GM06990 (cell line): Measurements from ENCODE around the gene FAM219A.
A peak's percentile ranks its signal among the peaks of the same experiment; 100 is the strongest.

Experiments
- DNase-seq: peaks from one replicate; pipeline ENCODE4 v3.0.0-alpha.2; 2011; ENCODE audit not compliant: insufficient read length; ENCODE audit errors: extremely low read depth
- H3K27me3 ChIP-seq: replicated peaks from 2 replicates; pipeline ENCODE4 v1.6.0; 2011; ENCODE audit warnings: low read length; ENCODE audit not compliant: control insufficient read depth, insufficient read depth
- H3K36me3 ChIP-seq: 2 replicates; pipeline ENCODE4 v1.5.1; 2011; ENCODE audit warnings: low read length; ENCODE audit not compliant: control insufficient read depth, insufficient read depth
- H3K4me3 ChIP-seq: replicated peaks from 2 replicates; pipeline ENCODE4 v1.5.1; 2011; ENCODE audit warnings: low read depth, mild to moderate bottlenecking, control low read depth, low read length
- TF ChIP-seq, protein P1 (sequence below): IDR thresholded peaks from 2 replicates; pipeline ENCODE4 v1.5.1; 2011; ENCODE audit warnings: low read length, control low read depth, mild to moderate bottlenecking, inconsistent platforms; ENCODE audit not compliant: insufficient read depth, poor library complexity, severe bottlenecking

FAM219A gene

DNA sequence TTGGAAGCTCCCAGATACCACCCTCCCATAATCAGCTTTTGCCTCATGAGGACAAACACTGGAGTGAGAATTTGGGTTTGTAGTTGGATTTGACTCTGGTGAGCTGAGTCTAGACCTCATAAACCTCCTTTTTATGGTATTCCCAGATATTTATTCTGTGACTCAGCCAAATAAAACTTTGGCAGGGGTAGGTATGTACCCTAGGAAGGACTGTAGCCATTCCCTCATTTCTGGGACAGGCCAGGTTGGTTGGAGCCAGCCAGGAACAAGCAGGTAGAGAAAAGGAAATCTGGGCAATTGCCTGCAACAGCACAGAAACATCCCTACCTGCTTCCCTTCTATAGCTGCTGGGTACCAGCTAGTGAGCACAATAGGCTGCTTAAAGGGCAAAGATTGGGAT is 45.0 kb upstream of the FAM219A start:
- no peak for DNase-seq
- TF ChIP-seq, protein P1, sequence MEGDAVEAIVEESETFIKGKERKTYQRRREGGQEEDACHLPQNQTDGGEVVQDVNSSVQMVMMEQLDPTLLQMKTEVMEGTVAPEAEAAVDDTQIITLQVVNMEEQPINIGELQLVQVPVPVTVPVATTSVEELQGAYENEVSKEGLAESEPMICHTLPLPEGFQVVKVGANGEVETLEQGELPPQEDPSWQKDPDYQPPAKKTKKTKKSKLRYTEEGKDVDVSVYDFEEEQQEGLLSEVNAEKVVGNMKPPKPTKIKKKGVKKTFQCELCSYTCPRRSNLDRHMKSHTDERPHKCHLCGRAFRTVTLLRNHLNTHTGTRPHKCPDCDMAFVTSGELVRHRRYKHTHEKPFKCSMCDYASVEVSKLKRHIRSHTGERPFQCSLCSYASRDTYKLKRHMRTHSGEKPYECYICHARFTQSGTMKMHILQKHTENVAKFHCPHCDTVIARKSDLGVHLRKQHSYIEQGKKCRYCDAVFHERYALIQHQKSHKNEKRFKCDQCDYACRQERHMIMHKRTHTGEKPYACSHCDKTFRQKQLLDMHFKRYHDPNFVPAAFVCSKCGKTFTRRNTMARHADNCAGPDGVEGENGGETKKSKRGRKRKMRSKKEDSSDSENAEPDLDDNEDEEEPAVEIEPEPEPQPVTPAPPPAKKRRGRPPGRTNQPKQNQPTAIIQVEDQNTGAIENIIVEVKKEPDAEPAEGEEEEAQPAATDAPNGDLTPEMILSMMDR: no peak
- Histone ChIP-seq H3K36me3 (no peaks in the 10 kb centered on the region), H3K4me3 (no peak overlapping the region), H3K27me3 (peaks cover 5% of the 10 kb centered on the region; the same call in 1 of the 2 replicates)

DNA sequence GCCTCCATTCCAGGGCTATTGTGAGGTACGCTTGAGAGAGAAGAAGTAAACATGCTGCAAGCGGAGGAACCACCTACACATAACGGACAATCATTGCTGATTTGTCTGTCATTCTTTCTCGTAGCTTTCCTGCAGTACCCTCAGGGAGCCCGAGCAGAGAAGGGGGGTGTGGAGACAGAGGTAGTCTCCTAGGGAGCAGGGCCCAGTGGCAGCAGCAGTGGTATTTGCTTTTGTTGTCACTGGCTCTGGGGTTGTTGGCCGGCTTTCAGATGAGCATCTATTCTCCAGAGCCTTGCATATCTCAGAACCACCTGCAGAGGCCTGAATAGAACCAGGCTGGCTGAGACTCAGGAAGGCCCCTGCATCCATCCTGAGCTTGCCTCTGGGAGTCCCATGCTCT is 44.5 kb upstream of the FAM219A start:
- no peak for DNase-seq
- no peak overlapping the region for H3K4me3 ChIP-seq
- H3K27me3 ChIP-seq: 0 out of 2 replicates have a peak, but pooled peaks cover 5% of the 10 kb centered on the region
- no peaks in the 10 kb centered on the region for H3K36me3 ChIP-seq
- TF ChIP-seq, protein P1: no peak

DNA sequence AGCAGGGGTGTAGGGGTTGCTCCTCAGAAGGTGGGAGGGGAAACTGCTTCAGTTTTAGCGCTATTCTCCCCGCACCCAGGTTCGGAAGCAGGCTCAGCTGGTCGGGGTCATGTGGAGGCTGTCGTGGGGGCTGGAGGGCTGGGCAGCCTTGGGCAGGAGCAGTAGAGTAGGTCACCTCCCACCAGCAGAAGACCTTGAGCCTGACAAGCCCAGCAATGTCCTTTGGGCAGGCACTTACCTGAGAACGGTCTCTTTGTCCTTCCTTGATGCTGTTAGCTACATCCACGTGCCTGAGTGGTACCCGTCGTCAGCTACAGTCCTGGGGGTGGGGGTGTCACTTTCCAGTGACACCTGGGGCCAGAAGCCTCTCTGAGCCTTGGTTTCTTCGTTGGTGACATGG is 44.1 kb upstream of the FAM219A start:
- no peak for DNase-seq
- Histone ChIP-seq H3K36me3 (no peaks in the 10 kb centered on the region), H3K27me3 (peaks cover 5% of the 10 kb centered on the region; the same call in 1 of the 2 replicates), H3K4me3 (no peak overlapping the region)
- TF ChIP-seq, protein P1: no peak

DNA sequence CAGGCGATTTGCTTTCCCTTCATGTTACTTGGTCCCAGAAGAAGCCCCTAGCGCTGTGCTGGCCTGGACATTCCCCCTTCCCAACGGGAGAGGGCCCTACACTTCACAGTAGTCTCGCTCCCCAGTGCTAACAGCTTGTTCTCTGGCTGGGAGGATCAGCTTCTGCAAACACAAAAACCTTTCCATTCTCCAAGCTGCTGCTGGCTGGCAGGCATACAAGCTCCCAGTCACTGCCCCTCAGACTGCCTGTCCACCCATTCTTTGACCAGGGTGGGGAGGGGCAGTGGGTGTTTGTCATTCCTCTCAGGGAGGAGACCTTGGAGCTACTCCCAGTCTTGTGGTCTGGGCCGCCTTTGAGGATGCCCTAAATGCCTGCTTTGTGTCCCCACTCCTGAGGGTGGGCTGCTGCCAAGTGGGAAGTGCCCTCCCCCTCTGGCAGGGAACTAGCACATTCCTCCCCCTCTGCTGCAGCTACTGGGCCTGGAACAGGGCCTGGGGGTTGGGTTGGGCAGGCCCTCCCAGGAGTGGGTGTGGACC is 43.6 kb upstream of the FAM219A start:
- no peaks in the 10 kb centered on the region for H3K36me3 ChIP-seq
- no peak for DNase-seq
- TF ChIP-seq, protein P1: no peak
- no peak overlapping the region for H3K4me3 ChIP-seq
- peaks cover 5% of the 10 kb centered on the region; the same call in 1 of the 2 replicates for H3K27me3 ChIP-seq

DNA sequence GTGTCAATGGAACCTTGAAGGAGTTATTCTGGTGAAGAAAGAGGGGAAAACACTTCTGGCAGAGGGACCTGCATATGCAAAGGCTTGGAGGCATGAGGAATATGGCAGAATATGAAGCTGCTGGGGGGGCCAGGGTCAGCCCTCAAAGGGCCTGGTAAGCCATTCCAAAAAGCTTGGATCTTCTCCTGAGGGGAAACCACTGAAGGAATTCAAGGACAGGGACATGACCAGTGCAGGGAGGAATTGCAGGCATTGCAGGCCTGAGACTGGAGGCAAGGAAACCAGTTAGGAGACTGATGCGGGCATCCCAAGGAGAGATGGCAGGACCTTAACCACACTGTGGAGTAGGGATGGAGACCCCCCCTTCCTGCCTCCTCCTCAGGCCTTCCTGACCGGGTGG is 43.0 kb upstream of the FAM219A start:
- Histone ChIP-seq H3K4me3 (no peak overlapping the region), H3K36me3 (no peaks in the 10 kb centered on the region), H3K27me3 (peaks cover 8% of the 10 kb centered on the region; the same call in 1 of the 2 replicates)
- TF ChIP-seq, protein P1: no peak
- DNase-seq: no peak

DNA sequence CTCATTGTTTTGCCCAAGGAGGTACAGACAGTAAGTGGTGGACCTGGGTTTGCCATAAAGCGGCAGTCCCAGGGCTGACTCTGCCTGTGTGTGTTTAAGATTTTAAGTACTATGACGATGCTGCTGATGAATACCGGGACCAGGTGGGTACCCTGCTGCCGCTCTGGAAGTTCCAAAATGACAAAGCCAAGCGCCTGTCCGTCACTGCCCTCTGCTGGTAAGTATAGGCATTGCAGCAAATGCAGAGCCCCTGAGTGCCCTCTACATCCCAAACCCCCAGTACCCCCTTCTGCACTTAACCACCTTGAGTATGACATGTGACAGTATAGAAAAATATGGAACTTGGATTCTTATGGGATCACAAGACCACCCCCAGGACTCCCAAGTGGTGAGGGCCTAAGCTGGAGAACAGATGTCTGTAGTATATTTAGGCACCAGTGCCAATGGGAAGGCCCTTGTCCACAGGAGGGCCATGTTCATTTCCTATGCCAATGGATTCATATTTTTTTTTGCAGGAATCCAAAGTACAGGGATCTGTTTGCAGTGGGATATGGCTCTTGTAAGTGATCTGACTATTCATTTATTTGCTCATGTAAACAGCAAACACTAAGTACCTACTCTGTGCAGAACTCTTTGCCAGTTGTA is 42.4 kb upstream of the FAM219A start:
- Histone ChIP-seq H3K27me3 (peaks cover 7% of the 10 kb centered on the region), H3K4me3 (no peak overlapping the region), H3K36me3 (no peaks in the 10 kb centered on the region)
- TF ChIP-seq, protein P1: peak; percentile 98
- no peak for DNase-seq
